ENCODE measurements around the gene C20orf204.

GRCh38 chr20:64052987-64053840, 17.2 kb downstream of the C20orf204 start:
- no peak for TF ChIP-seq ZNF174 (CRISPR knock-in tag; IDR thresholded peaks at IDR 0.05)
- no peak for TF ChIP-seq KLF6 (CRISPR knock-in tag; IDR thresholded peaks at IDR 0.05; ENCODE audit: borderline replicate concordance)
